Measurements from ENCODE around the gene EDNRA. TPM values are rescaled to one million over a fixed set of nuclear protein-coding genes. Genes with fewer than 3 reads are reported as not detected.

The EDNRA gene
- total and polyA plus RNA-seq, 2 of the 8 experiments (the other 6 are each of a cell fraction or from before 2014, with no cell fraction given) = 1.7 to 3.3 TPM

- POLR2A ChIA-PET (ENCODE audit: partially characterized antibody) = interaction anchor here (1.3 to 1.4 kb wide), 2 partner anchors 9 to 27 kb away, joined by 3 to 4 read pairs; no protein-coding TSS in a partner anchor
- Histone ChIP-seq H3K4me2 (ENCODE audit: insufficient read depth in 1 of 2, low read depth in 2 of 2, low read length in 2 of 2) (peak overlapping the region; percentile 93 to 98), H2BK15ac (ENCODE audit: low read length) (no peak overlapping the region), H2AFZ (ENCODE audit: low read length) (peak overlapping the region; percentile 76), H3K4ac (replicated peaks; ENCODE audit: insufficient read length, low read depth, low read length) (no peak overlapping the region), H3K23me2 (ENCODE audit: low read depth, low read length) (peaks cover 5% of the 10 kb centered on the region; the same call in 1 of the 2 replicates), H3K23ac (ENCODE audit: insufficient read length) (no peak overlapping the region), H2BK120ac (replicated peaks; ENCODE audit: low read depth, low read length) (no peak overlapping the region), H2BK5ac (ENCODE audit: low read depth, low read length) (no peak overlapping the region), H4K5ac (ENCODE audit: insufficient read length, low read depth, low read length) (no peak overlapping the region), H2AK5ac (ENCODE audit: low read depth, low read length) (no peak overlapping the region), H3K36me3 (ENCODE audit: control insufficient read depth in 2 of 4, insufficient read depth in 4 of 4, low read length in 3 of 4) (no peaks in the 10 kb centered on the region), H3K9me3 (ENCODE audit: insufficient read depth in 2 of 2, low read depth in 1 of 2, low read length in 1 of 2) (no peaks in the 10 kb centered on the region), H3K79me1 (ENCODE audit: low read depth, low read length) (no peaks in the 10 kb centered on the region), H3K79me2 (ENCODE audit: control insufficient read depth in 1 of 2, insufficient read depth in 2 of 2, low read length in 2 of 2) (no peaks in the 10 kb centered on the region), H3K56ac (replicated peaks; ENCODE audit: insufficient read length, low read depth, low read length) (no peak overlapping the region), H2BK20ac (ENCODE audit: low read length) (no peak overlapping the region), H3K27ac (ENCODE audit: low read depth, low read length) (no peak overlapping the region), H4K91ac (replicated peaks; ENCODE audit: insufficient read length, low read length) (no peak overlapping the region), H3K27me3 (replicated peaks in 1 of 4; ENCODE audit: control insufficient read depth in 3 of 4, extremely low read depth in 1 of 4, insufficient read depth in 3 of 4, low read length in 3 of 4) (peaks cover 4 to 21% (median 17%) of the 10 kb centered on the region in 4 experiments), H4K8ac (ENCODE audit: extremely low read depth, insufficient read depth, low read length) (no peak overlapping the region), H3K4me1 (replicated peaks in 1 of 4; ENCODE audit: control insufficient read depth in 3 of 4, insufficient read depth in 4 of 4, low read length in 3 of 4) (no peaks in the 10 kb centered on the region; a peak in 1 of 7 replicates), H2BK12ac (ENCODE audit: low read depth, low read length) (no peak overlapping the region), H3K14ac (ENCODE audit: insufficient read length) (no peak overlapping the region), H3K18ac (ENCODE audit: extremely low read depth, low read length) (no peak overlapping the region), H3K4me3 (ENCODE audit: extremely low read depth in 1 of 4, insufficient read depth in 2 of 4, low read depth in 3 of 4, low read length in 4 of 4) (peak overlapping the region; percentile 59 to 83 (median 68)), H4K20me1 (replicated peaks in 1 of 2; ENCODE audit: control insufficient read depth in 1 of 2, insufficient read depth in 2 of 2, low read length in 2 of 2) (no peaks in the 10 kb centered on the region), H3K9ac (replicated peaks in 1 of 4; ENCODE audit: extremely low read depth in 1 of 4, low read depth in 3 of 4, low read length in 3 of 4) (no peak overlapping the region; a peak in 1 of 7 replicates)
- 84% methylated on average over 10 of the region's 11 CpGs; no CpG with 5 or more reads in 1 of the 2 experiments for WGBS, 2 experiments (ENCODE audit: extremely low coverage in 1 of 2, insufficient coverage in 1 of 2, insufficient read length in 1 of 2, insufficient replicate concordance in 2 of 2, low coverage in 1 of 2, low lambda C conversion rate in 2 of 2, missing lambda C conversion rate in 1 of 2)
- DNase-seq (ENCODE audit: low read depth in 1 of 2, low spot score in 2 of 2) = peak in 1 of 2 experiments; percentile 47
- CTCF ChIA-PET (ENCODE audit: partially characterized antibody) = interaction anchor here (0.8 to 2.7 kb wide), 8 partner anchors 12 to 386 kb away, joined by 3 to 11 read pairs (median 5); no protein-coding TSS in a partner anchor
- no peak for FAIRE-seq
- TF ChIP-seq RBBP5 (IDR thresholded peaks at IDR 0.05; ENCODE audit: borderline replicate concordance, low read depth, low read length) (no peak), FOSL1 (IDR thresholded peaks at IDR 0.05; ENCODE audit: insufficient read depth, low read depth, low read length) (no peak), SAP30 (IDR thresholded peaks at IDR 0.05; ENCODE audit: insufficient read depth, insufficient replicate concordance, low read length) (no peak)
Observed at GRCh38 chr4:147480502-147480890, 401 bp upstream of the EDNRA start.

All from H1 (cell line).